K562 (cell line): ENCODE results near the gene LY6G6C. TPM values are rescaled to one million over a fixed set of nuclear protein-coding genes. Genes with fewer than 3 reads are reported as not detected.

Experiments used
- GTF2F1 ChIP-seq: IDR thresholded peaks from 2 replicates; pipeline ENCODE4 v1.6.1; 2011; ENCODE audit warnings: low read depth, low read length, improper control_type of control experiment
- NBN ChIP-seq: fragments of 450-650 bp; IDR thresholded peaks from 2 replicates; pipeline ENCODE4 v1.6.1; 2016; ENCODE audit warnings: low read depth, mild to moderate bottlenecking
- NRF1 ChIP-seq, 2 experiments: fragments of 450-650 bp; IDR thresholded peaks in 1 of 2; conservative IDR thresholded peaks in 1 of 2; 2 replicates each; pipeline ENCODE4 v1.6.1; 2014; ENCODE audit warnings: mild to moderate bottlenecking in 2 of 2
- polyA plus RNA-seq, 8 experiments: library from polyadenylated mRNA; depleted of rRNA in 4 of 8; stranded (reverse) in 5 of 8; unstranded in 3 of 8; fragments of >200 nt; fragmentation: Nextera tagmentation in 2 of 8; fragmentation: Illumina TruSeq in 1 of 8; extraction: Ambion mirVana in 2 of 8; extraction: Trizol in 1 of 8; gene quantifications; 2 replicates each; pipeline versions ENCODE4 v1.2.1 to v1.2.3, GENCODE V29; 2011 to 2014; ENCODE audit warnings: inconsistent platforms in 1 of 8, missing spikeins in 1 of 8
- total RNA-seq, 7 experiments: library from RNA; depleted of rRNA in 6 of 7; stranded (reverse); fragments of >200 nt in 6 of 7; fragmentation: Illumina TruSeq in 2 of 7; extraction: Trizol in 2 of 7; gene quantifications; 2 replicates each; pipeline versions ENCODE4 v1.2.1 to v1.2.3, GENCODE V29; 2011 to 2021; ENCODE audit warnings: low replicate concordance in 1 of 7
- TF ChIP-seq, protein P1 (sequence below): IDR thresholded peaks from 3 replicates; pipeline ENCODE4 v1.6.1; 2011; ENCODE audit warnings: borderline replicate concordance, mild to moderate bottlenecking; ENCODE audit not compliant: insufficient read length, insufficient read depth
- TF ChIP-seq, protein P2 (sequence below), 2 experiments: fragments of 450-650 bp in 1 of 2; sonication (generic) in 1 of 2; formaldehyde crosslinking; conservative IDR thresholded peaks; 2 replicates each; pipeline versions ENCODE4 v1.4.0 to v1.8.1; 2020 to 2022; ENCODE audit warnings: mild to moderate bottlenecking in 1 of 2, missing genetic modification reagents in 1 of 2
- TF ChIP-seq, protein P3 (sequence below): fragments of 250-450 bp; sonication (Bioruptor Pico); IDR thresholded peaks from 2 replicates; pipeline ENCODE4 v1.4.0; 2020; ENCODE audit warnings: mild to moderate bottlenecking, moderate library complexity

The LY6G6C gene
- total and polyA plus RNA-seq, 9 of the 15 experiments (the other 6 are each of a cell fraction or from before 2014, with no cell fraction given): 0.06 to 0.20 TPM; not detected in 7

DNA sequence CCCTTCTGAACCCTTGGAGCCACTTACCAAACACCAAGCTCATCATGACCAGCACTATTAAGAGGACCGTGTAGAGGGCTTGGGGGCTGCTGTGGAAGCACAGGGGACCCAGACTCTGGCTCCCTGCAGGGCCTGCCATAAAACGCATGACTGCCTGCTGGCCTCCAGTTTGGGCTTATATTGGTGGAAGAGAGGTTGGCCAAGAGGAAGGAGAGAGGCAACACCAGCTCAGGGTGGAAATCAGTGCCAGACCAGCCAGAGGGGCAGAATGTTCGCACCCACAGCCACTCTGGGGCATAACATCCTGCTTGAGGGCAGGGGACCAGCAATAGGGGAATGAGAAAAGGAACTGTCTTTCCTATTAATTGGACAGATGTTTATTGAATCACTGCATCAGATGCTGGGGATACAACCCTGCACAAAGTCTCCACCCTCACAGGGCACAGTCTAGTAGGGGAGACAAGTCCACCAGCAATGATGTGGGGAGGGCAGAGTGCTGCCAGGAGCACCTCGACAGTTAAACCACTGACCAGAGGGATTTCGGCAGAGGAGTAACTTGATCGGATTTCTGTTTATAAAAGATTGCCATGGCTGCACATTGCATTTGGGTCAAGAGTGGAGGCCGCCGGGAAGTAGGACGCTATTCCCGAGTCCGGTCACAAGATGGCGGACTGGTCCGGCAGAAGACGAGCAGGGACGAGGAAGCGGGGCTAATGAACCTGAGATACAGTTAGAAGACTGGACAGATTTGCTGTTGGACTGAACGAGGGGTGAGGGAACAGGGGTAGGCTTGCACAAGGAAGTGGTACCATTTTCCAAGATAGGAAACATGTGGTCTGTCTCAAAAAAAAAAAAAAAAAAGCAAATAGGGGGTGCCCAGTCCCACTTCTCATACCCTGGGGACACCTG lies 41.1 kb downstream of the LY6G6C start, which contains the start of gene LY6G5C (continued):
- TF ChIP-seq, protein P1, sequence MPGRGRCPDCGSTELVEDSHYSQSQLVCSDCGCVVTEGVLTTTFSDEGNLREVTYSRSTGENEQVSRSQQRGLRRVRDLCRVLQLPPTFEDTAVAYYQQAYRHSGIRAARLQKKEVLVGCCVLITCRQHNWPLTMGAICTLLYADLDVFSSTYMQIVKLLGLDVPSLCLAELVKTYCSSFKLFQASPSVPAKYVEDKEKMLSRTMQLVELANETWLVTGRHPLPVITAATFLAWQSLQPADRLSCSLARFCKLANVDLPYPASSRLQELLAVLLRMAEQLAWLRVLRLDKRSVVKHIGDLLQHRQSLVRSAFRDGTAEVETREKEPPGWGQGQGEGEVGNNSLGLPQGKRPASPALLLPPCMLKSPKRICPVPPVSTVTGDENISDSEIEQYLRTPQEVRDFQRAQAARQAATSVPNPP: no peak
- TF ChIP-seq NRF1 (conservative IDR thresholded peaks at IDR 0.05 in 1 of 2, IDR thresholded peaks at IDR 0.05 in 1 of 2) (no peak), GTF2F1 (no peak), NBN (0 out of 2 replicates have a peak, but pooled peaks have one; percentile 54)
- TF ChIP-seq, protein P2, sequence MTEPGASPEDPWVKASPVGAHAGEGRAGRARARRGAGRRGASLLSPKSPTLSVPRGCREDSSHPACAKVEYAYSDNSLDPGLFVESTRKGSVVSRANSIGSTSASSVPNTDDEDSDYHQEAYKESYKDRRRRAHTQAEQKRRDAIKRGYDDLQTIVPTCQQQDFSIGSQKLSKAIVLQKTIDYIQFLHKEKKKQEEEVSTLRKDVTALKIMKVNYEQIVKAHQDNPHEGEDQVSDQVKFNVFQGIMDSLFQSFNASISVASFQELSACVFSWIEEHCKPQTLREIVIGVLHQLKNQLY (CRISPR knock-in tag; conservative IDR thresholded peaks at IDR 0.05): 0 out of 4 replicates have a peak, but pooled peaks of 1 of the 2 experiments have one; percentile 50
- TF ChIP-seq, protein P3, sequence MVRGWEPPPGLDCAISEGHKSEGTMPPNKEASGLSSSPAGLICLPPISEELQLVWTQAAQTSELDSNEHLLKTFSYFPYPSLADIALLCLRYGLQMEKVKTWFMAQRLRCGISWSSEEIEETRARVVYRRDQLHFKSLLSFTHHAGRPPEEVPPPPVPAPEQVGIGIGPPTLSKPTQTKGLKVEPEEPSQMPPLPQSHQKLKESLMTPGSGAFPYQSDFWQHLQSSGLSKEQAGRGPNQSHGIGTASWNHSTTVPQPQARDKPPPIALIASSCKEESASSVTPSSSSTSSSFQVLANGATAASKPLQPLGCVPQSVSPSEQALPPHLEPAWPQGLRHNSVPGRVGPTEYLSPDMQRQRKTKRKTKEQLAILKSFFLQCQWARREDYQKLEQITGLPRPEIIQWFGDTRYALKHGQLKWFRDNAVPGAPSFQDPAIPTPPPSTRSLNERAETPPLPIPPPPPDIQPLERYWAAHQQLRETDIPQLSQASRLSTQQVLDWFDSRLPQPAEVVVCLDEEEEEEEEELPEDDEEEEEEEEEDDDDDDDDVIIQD (CRISPR knock-in tag): no peak
- TF ChIP-seq, all 486 proteins: peak for 85
